Erythroblast (primary cell): Measurements from ENCODE around the gene TRAPPC3.
"Not testable (repeated sequence)": the region's sequence is repeated elsewhere in the genome, so short reads cannot be mapped to it uniquely, and the experiment has no call there.

Experiments used
- DNase-seq, 2 experiments: peaks; one replicate each; lab custom pipeline; 2025; lab: John Stamatoyannopoulos, UW
- GATA1 ChIP-seq: IDR thresholded peaks from 2 replicates; pipeline ENCODE4 v1.6.1; 2011; ENCODE audit warnings: low read depth, mild to moderate bottlenecking, control low read depth, low read length, moderate library complexity
- POLR2A ChIP-seq: IDR thresholded peaks from 2 replicates; pipeline ENCODE4 v1.6.1; 2011; ENCODE audit warnings: mild to moderate bottlenecking, low read length

Gene TRAPPC3

DNA sequence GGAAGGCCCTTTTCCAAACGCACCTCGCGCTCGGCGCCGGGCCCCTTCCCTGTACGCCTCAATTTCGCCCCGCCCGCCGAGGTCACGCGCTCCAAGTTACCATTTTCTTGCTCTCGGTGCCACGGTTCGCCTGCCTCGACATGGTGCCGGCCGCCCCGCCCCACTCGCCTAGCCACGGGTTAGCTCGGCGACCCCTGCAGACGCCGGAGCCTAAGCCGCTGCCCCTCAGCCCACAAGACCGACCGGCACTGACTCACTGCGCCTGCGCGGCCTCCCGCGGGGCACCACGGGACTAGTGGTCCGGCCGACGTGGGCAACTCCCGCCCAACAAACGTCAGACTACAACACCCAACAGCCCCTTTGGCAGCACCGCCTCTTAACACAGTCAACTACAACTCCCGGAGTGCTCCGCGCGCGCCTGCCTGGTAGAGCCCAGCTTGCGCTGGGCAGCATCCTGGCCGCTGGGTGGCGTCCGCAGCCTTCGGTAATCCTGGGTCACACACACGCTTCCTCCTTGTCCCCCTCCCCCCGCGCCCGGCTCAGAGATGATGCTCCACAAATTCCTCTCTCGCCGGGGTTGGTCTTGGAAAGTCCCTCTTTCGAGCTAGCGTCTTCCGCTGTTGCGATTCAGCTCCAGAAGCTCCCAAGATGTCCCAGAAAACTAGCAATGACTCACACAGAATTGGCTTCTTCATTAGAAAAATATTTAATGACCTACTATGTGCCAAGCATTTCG, at the start of gene TRAPPC3:
TSS of gene TRAPPC3 (minus strand) at position 250 of the 736 bp plus-strand sequence. CDS start at position 142, 108 bp downstream.
- TF ChIP-seq GATA1 (no peak), POLR2A (peak; percentile 86)
- DNase-seq = peak; percentile 100

GRCh38 chr1:36198641-36199040, 49.4 kb upstream of the TRAPPC3 start:
- no peak for DNase-seq
- TF ChIP-seq GATA1 (no peak), POLR2A (no peak)

DNA sequence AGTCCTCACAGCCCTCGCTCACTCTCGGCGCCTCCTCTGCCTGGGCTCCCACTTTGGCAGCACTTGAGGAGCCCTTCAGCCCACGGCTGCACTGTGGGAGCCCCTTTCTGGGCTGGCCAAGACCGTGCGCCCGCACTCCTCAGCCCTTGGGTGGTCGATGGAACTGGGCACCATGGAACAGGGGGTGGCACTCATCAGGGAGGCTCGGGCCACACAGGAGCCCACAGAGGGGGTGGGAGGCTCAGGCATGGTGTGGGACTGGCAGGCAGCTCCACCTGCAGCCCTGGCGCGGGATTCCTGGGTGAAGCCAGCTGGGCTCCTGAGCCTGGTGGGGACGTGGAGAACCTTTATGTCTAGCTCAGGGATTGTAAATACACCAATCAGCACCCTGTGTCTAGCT, 47.5 kb upstream of the TRAPPC3 start:
- DNase-seq = not testable (repeated sequence)

DNA sequence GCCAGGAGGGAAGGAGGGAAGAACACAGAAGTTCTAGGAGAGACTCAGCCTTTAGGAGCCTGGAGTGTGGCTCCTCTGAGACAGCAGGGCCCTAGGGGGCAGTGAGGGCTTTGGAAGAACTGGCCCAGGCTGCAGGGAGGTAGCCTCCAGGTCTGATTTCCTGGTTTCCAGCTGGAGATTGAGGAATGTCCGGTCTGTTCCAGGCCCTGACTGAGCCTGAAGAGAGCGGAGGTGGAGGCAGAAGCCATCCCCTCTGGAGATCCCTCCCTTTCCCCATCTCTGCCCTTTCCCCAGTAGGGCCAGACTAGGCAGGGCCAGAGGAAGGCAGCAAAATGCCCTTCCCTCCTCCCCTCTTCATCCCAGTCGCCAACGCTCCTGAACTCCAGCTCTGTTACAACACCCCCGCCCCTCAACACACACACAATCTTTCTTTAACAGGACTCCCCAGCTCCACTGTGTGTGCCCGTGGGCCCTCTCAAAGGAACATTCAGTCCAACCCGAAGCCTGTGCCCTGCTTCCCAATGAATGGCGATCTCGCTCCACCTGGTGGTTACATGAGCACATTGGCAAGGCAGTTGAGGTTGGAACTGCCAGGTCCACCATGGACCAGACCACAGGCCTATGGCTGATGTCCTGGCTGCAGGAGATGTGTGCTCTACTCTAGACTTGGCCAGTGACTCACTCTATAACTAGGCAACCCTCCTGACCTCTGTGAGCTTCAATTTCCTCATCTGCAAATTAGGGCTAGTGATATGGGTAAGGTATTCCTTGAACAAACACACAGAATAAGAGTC, 38.7 kb upstream of the TRAPPC3 start:
- peak; percentile 85 to 90 for DNase-seq
- TF ChIP-seq GATA1 (no peak), POLR2A (no peak)

GRCh38 chr1:36183309-36183856, 34.1 kb upstream of the TRAPPC3 start:
- TF ChIP-seq GATA1 (no peak), POLR2A (no peak)
- no peak for DNase-seq

- TF ChIP-seq POLR2A (no peak), GATA1 (no peak)
- no peak for DNase-seq
Observed at GRCh38 chr1:36182734-36183133, 33.4 kb upstream of the TRAPPC3 start.

- no peak for DNase-seq
- no peak for TF ChIP-seq GATA1
- TF ChIP-seq POLR2A = no peak
Observed at GRCh38 chr1:36179220-36179600, 29.9 kb upstream of the TRAPPC3 start.

DNA sequence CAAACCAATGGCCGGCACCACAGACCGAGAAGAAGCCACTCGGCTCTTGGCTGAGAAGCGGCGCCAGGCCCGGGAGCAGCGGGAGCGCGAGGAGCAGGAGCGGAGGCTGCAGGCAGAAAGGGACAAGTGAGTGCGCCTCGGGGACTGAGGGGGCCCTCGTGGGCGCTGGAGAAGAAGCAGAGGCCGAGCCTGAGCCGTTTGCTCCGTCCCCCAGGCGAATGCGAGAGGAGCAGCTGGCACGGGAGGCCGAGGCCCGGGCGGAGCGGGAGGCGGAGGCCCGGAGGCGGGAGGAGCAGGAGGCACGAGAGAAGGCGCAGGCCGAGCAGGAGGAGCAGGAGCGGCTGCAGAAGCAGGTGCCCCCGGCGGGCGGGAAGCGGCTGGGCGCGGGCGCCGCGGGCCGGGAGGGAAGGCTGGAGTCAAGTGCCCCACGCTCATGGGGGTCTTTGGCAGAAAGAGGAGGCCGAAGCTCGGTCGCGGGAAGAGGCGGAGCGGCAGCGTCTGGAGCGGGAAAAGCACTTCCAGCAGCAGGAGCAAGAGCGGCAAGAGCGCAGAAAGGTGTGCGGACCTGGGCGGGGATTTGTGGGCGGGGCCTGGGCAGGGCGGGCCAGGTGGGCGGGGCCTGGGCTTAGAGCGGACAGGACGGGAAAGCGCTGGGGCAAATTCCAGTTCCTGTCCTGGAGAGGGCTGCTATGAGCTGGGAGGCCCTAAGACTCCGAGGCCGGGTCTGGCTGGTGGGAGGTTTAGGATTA, 29.4 kb upstream of the TRAPPC3 start:
- DNase-seq = no peak
- TF ChIP-seq GATA1 (no peak), POLR2A (no peak)

DNA sequence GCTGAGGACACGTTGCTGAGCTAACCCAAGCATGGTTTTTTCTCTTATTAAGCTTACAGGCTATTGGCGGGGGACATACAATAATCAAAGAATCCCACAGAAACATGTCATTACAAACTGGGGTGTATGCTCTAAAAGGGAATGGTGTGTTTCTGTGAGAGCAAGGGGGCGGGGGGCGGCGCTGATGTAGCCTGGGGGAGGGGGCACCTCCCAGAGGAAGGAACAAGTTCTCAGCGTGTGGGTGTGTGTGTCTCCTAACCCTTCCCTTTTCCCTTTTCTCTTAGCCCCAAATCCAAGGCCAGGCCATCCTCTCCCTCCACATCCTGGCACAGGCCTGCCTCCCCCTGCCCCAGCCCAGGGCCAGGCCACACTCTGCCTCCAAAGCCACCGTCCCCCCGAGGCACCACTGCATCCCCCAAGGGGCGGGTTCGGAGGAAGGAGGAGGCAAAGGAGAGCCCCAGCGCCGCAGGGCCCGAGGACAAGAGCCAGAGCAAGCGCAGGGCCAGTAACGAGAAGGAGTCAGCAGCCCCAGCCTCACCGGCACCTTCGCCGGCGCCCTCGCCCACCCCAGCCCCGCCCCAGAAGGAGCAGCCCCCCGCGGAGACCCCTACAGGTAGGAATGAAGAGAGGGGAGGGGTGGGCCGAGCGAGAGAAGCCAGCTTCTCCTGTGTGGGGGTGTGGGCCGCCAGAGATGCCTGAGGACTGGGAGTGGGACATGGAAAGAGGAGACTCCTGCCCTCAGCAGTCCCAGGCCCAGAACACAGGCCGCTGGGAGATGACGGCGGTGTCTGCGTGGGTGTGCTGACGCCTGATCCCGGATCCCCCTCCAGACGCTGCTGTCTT, 28.5 kb upstream of the TRAPPC3 start:
- TF ChIP-seq POLR2A (no peak), GATA1 (no peak)
- DNase-seq = no peak

GRCh38 chr1:36176106-36176949, 27.0 kb upstream of the TRAPPC3 start:
- DNase-seq = no peak
- TF ChIP-seq GATA1 (no peak), POLR2A (no peak)

DNA sequence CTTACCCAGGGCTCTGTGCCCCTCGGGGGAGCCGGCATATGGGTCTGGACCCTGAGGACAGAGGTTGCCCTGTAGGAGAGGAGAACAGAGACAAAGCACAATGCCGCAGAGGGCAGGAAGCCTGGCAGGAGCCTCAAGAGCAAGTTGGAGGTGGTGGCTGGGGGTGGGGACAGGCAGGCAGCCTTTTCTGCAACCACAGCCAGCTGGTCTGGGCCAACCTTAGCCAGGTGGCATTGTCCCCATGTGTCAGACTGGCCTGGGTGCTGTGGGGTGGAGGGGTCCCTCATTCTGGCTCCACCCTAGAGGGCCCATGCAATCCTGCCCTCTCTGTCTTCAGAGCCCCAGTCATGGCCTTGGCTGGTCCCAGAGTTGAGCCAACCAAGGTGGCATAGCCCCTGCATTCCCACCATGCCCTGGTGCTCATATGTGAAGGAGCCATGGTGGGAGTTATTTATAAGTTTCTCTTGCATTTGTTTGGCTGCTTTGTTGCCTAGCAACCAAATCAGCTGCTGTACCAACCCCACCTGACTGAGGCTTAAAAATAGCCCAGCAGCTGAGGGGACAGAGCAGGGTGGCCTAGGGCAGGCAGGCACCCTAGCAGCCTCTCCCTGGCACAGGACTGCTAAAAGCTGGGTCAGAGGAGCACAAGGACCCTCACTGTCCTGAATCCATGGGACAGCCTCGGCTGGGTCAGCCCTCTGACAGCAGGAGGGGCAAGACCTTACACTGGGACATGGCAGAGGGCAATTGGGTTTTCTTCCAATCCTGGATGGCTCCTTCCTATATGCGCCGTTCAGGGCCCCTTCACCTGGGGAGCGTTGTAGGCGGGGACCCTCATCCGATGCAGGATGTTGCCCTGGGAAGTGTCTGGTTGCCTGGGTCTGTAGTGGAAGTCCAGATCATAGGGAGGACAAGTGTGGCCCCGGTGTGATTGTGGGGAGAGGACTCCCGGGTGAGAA, 26.1 kb upstream of the TRAPPC3 start:
- TF ChIP-seq POLR2A (no peak), GATA1 (no peak)
- DNase-seq = peak; percentile 23 to 43

GRCh38 chr1:36174713-36175112, 25.4 kb upstream of the TRAPPC3 start:
- no peak for TF ChIP-seq POLR2A
- TF ChIP-seq GATA1 = no peak
- no peak for DNase-seq
